ENCODE measurements around the gene PGAP2. TPM values are rescaled to one million over a fixed set of nuclear protein-coding genes. Genes with fewer than 3 reads are reported as not detected.
A peak's percentile ranks its signal among the peaks of the same experiment; 100 is the strongest.

PGAP2 gene
- polyA plus RNA-seq, 2 of the 4 experiments (the other 2 are of a cell fraction), result 32.4 to 35.2 TPM

DNA sequence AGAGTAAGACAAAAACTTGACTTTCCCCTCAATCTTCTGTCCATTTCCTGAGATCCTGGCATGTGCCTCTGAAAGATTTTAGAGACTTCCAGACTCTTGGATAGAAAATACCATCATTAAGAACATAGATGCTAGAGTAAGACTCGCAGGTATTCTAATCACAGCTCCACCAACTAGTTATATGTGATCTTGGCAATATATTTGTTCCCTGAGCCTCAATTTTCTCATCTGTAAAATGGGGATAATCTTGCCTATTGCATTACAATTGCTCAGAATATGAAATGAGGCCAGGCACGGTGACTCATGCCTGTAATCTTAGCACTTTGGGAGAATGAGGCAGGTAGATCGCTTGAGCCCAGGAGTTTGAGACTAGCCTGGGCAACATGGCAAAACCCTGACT lies 21.7 kb downstream of the PGAP2 start:
- FAIRE-seq, result no peak
- no peak overlapping the region for H3K27ac ChIP-seq
- ATAC-seq, result no peak
- ChIA-PET POLR2A (interaction anchor here (3.4 kb wide), 1 partner anchor 11 kb away, joined by 14 read pairs; the partner anchor contains the start of gene RHOG), CTCF (interaction anchor here (1.1 to 1.8 kb wide), 2 partner anchors 12 to 243 kb away, joined by 6 to 7 read pairs; partner anchors contain the start of gene RHOG)
- WGBS (ENCODE audit: missing lambda C conversion rate), result 91% methylated on average over 3 of the region's 3 CpGs
- H3K9me3 ChIP-seq, result no peaks in the 10 kb centered on the region
- no peak for DNase-seq (ENCODE audit: low read depth in 1 of 2, low spot score in 1 of 2)
- H3K4me1 ChIP-seq, result peaks cover 4% of the 10 kb centered on the region; the same call in 1 of the 3 replicates
- no peak overlapping the region for H3K4me3 ChIP-seq
- peak; percentile 83; the same call in 1 of the 2 replicates for TF ChIP-seq KDM1A (IDR thresholded peaks at IDR 0.05; ENCODE audit: low read depth)
- no peak for TF ChIP-seq ATOH8 (CRISPR knock-in tag; IDR thresholded peaks at IDR 0.05; ENCODE audit: low read depth)
- TF ChIP-seq TP53 (CRISPR knock-in tag; IDR thresholded peaks at IDR 0.05), result no peak
- no peak for TF ChIP-seq ZFP36 (IDR thresholded peaks at IDR 0.05; ENCODE audit: borderline replicate concordance, partially characterized antibody)
- no peak for TF ChIP-seq JUN (IDR thresholded peaks at IDR 0.05)
- no peak for TF ChIP-seq FOSB (CRISPR knock-in tag; IDR thresholded peaks at IDR 0.05)
- TF ChIP-seq ZSCAN20 (CRISPR knock-in tag; IDR thresholded peaks at IDR 0.05), result no peak
- no peak overlapping the region for H3K4me2 ChIP-seq

GRCh38 chr11:3830730-3831129 lies 22.4 kb downstream of the PGAP2 start:
- Histone ChIP-seq H3K27ac (no peak overlapping the region), H3K9me3 (no peaks in the 10 kb centered on the region), H3K4me2 (no peak overlapping the region), H3K4me3 (no peak overlapping the region), H3K4me1 (peaks cover 10% of the 10 kb centered on the region; the same call in 2 of the 3 replicates)
- CTCF ChIA-PET, result interaction anchor here (1.0 to 2.8 kb wide), 5 partner anchors 10 to 242 kb away, joined by 4 to 18 read pairs (median 7); partner anchors contain the start of genes RHOG and STIM1
- no peak for DNase-seq (ENCODE audit: low read depth in 1 of 2, low spot score in 1 of 2)
- POLR2A ChIA-PET, result interaction anchor here (0.9 to 3.4 kb wide), 2 partner anchors 10 to 24 kb away, joined by 3 to 14 read pairs; partner anchors contain the start of gene RHOG
- 100% methylated on average over 1 of the region's 1 CpG for WGBS (ENCODE audit: missing lambda C conversion rate)
- no peak for ATAC-seq
- FAIRE-seq, result no peak
- no peak for TF ChIP-seq NFE2L2 (conservative IDR thresholded peaks at IDR 0.05; ENCODE audit: low read length)
- TF ChIP-seq, protein P1, sequence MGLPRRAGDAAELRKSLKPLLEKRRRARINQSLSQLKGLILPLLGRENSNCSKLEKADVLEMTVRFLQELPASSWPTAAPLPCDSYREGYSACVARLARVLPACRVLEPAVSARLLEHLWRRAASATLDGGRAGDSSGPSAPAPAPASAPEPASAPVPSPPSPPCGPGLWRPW (IDR thresholded peaks at IDR 0.05), result no peak
- no peak for TF ChIP-seq BHLHE40 (IDR thresholded peaks at IDR 0.05; ENCODE audit: low read depth, low read length)
- TF ChIP-seq NR3C1 (IDR thresholded peaks at IDR 0.05), result no peak
- TF ChIP-seq ESRRA (IDR thresholded peaks at IDR 0.05; ENCODE audit: borderline replicate concordance, low read length), result no peak
- no peak for TF ChIP-seq CBX2 (IDR thresholded peaks at IDR 0.05; ENCODE audit: borderline replicate concordance, low read depth)
- TF ChIP-seq ZSCAN20 (CRISPR knock-in tag; IDR thresholded peaks at IDR 0.05), result no peak
- no peak for TF ChIP-seq EHMT2 (IDR thresholded peaks at IDR 0.05; ENCODE audit: low read depth)
- TF ChIP-seq, protein P2, sequence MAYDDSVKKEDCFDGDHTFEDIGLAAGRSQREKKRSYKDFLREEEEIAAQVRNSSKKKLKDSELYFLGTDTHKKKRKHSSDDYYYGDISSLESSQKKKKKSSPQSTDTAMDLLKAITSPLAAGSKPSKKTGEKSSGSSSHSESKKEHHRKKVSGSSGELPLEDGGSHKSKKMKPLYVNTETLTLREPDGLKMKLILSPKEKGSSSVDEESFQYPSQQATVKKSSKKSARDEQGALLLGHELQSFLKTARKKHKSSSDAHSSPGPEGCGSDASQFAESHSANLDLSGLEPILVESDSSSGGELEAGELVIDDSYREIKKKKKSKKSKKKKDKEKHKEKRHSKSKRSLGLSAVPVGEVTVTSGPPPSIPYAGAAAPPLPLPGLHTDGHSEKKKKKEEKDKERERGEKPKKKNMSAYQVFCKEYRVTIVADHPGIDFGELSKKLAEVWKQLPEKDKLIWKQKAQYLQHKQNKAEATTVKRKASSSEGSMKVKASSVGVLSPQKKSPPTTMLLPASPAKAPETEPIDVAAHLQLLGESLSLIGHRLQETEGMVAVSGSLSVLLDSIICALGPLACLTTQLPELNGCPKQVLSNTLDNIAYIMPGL (CRISPR knock-in tag; IDR thresholded peaks at IDR 0.05; ENCODE audit: borderline replicate concordance), result no peak
- TF ChIP-seq MYC (IDR thresholded peaks at IDR 0.05; ENCODE audit: borderline replicate concordance, low read length), result no peak
- TF ChIP-seq EHF (CRISPR knock-in tag; IDR thresholded peaks at IDR 0.05), result no peak
- no peak for TF ChIP-seq FOSL2 (IDR thresholded peaks at IDR 0.05)
- no peak for TF ChIP-seq FOSL2 (CRISPR knock-in tag; IDR thresholded peaks at IDR 0.05)
- no peak for TF ChIP-seq RNF2 (IDR thresholded peaks at IDR 0.05; ENCODE audit: borderline replicate concordance, low read depth)
- TF ChIP-seq, protein P3, sequence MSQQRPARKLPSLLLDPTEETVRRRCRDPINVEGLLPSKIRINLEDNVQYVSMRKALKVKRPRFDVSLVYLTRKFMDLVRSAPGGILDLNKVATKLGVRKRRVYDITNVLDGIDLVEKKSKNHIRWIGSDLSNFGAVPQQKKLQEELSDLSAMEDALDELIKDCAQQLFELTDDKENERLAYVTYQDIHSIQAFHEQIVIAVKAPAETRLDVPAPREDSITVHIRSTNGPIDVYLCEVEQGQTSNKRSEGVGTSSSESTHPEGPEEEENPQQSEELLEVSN (IDR thresholded peaks at IDR 0.05; ENCODE audit: borderline replicate concordance, low read depth), result no peak
- TF ChIP-seq JUN (IDR thresholded peaks at IDR 0.05), result no peak
- no peak for TF ChIP-seq MAFK (IDR thresholded peaks at IDR 0.05; ENCODE audit: partially characterized antibody)
- no peak for TF ChIP-seq TFCP2L1 (CRISPR knock-in tag; IDR thresholded peaks at IDR 0.05)
- no peak for TF ChIP-seq RCOR1 (IDR thresholded peaks at IDR 0.05; ENCODE audit: low read depth, low read length)
- TF ChIP-seq POLR2AphosphoS2 (conservative IDR thresholded peaks at IDR 0.05; ENCODE audit: low read length), result no peak

All from A549 (cell line).